Measurements from ENCODE around the gene SMNDC1.

The SMNDC1 gene

DNA sequence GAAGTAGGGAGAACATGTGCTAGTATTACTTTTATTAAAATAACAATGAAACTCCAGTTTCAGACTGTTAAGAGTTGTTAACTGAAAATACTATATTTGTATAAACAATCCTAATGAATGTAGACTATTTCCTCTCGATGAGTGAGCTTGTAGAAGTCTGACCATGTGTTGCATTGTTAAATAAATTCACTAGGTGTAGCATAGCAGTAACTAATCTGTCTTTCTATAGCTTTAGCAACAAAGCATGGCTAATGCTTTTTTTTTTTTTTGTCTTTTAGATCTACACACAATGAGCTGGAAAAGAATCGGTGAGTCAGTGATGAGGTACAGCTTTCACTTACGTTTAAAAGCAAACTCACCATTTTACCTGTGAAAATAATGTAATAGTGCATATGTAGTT, 60.2 kb downstream of the SMNDC1 start:
- no peak for DNase-seq

DNA sequence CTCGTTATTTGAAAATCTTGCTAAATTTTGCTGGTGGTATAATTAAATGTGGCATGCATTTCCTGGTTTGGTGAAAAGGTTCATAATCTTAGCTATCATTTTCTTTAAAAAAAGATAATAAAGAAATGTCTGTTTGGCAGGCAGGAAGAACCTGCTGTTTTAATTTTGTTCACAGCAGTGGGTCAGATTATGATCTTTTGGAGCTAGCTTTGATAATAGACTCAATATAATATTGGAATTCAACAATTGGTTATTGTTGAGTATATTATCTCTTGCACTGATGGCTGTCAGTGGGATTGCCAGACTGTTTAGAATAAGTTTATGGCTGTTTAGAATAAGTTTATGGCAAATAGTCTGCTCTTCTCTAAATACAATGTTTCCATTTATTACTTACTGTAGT, 62.2 kb downstream of the SMNDC1 start:
- DNase-seq, result no peak

- no peak for DNase-seq
Measured at GRCh38 chr10:110241841-110242240, 62.9 kb downstream of the SMNDC1 start.

DNA sequence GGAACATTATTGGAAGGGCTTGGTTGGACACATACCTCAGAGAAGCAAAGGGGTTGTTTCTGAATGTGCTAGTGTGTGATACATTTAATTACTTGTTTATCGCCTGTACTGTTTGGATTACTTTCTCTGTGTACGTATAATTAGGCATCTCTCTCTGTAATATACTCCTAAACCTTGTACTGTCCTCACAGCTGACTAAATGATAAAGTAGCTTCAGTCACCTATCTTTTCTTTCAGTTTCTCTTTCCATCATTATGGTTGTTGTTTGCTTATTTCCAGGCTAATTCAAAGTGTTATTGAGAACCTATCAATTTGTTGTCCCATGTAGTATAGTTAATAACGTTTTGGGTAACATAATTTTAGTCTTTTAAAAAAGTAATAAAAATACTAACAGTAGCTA, 63.3 kb downstream of the SMNDC1 start:
- no peak for DNase-seq

Measured in NCI-H345 (cell line).